ENCODE results near the gene MCC.

The MCC gene

DNA sequence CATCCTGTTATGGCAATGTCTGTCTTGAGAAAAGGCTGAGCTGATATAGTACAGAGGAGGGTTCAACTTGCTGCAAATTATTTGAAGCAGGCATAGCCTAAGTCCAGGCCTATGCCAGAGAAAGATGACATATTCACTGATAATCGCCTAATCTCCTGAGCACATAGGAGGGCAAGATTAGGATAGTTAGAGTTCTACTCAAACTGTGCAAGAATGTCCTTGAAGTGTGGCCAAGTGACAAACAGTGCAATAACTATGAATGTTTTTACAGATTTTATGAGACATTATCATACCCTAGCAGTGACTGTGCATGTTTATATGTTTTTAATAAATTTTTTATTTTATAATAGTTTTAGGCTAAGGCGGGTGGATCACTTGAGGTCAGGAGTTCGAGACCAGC, 149.6 kb downstream of the MCC start:
- Histone ChIP-seq H3K27me3 (ENCODE audit: insufficient read depth, low read length) (no peaks in the 10 kb centered on the region), H2AFZ (ENCODE audit: insufficient read depth, low read length, poor library complexity) (no peak overlapping the region), H3K9ac (ENCODE audit: low read length) (no peak overlapping the region), H4K12ac (ENCODE audit: low read depth, low read length) (no peak overlapping the region), H3K23ac (ENCODE audit: low read length) (no peak overlapping the region), H2BK5ac (ENCODE audit: low read depth, low read length, poor library complexity) (no peak overlapping the region), H3K9me3 (ENCODE audit: insufficient read depth, low read depth, low read length) (no peaks in the 10 kb centered on the region), H2AK5ac (ENCODE audit: low read length) (no peak overlapping the region), H3K4me1 (ENCODE audit: control insufficient read depth in 1 of 2, insufficient read depth in 2 of 2, low read length in 2 of 2) (peaks cover 0 to 4% of the 10 kb centered on the region in 2 experiments), H3K18ac (ENCODE audit: low read length) (no peak overlapping the region), H4K91ac (ENCODE audit: low read depth, low read length) (no peak overlapping the region), H4K8ac (ENCODE audit: low read depth, low read length) (no peak overlapping the region), H3K4ac (ENCODE audit: low read depth, low read length) (no peak overlapping the region), H2BK120ac (ENCODE audit: insufficient read depth, low read length, poor library complexity) (no peak overlapping the region), H3K4me2 (ENCODE audit: low read length) (no peak overlapping the region), H2BK12ac (ENCODE audit: low read length) (no peak overlapping the region), H3K79me1 (ENCODE audit: low read length) (no peaks in the 10 kb centered on the region), H3K79me2 (ENCODE audit: control insufficient read depth, insufficient read depth, low read length, poor library complexity) (no peaks in the 10 kb centered on the region), H3K14ac (ENCODE audit: low read length) (no peak overlapping the region), H3K36me3 (ENCODE audit: control insufficient read depth in 1 of 2, insufficient read depth in 2 of 2, low read length in 2 of 2) (no peaks in the 10 kb centered on the region), H3K4me3 (ENCODE audit: low read depth, low read length) (no peak overlapping the region), H3K27ac (ENCODE audit: low read depth, low read length) (no peak overlapping the region)
- WGBS (ENCODE audit: extremely low coverage, insufficient coverage, insufficient read length): no CpG with 5 or more reads among the region's 3 CpGs
- DNase-seq: no peak

DNA sequence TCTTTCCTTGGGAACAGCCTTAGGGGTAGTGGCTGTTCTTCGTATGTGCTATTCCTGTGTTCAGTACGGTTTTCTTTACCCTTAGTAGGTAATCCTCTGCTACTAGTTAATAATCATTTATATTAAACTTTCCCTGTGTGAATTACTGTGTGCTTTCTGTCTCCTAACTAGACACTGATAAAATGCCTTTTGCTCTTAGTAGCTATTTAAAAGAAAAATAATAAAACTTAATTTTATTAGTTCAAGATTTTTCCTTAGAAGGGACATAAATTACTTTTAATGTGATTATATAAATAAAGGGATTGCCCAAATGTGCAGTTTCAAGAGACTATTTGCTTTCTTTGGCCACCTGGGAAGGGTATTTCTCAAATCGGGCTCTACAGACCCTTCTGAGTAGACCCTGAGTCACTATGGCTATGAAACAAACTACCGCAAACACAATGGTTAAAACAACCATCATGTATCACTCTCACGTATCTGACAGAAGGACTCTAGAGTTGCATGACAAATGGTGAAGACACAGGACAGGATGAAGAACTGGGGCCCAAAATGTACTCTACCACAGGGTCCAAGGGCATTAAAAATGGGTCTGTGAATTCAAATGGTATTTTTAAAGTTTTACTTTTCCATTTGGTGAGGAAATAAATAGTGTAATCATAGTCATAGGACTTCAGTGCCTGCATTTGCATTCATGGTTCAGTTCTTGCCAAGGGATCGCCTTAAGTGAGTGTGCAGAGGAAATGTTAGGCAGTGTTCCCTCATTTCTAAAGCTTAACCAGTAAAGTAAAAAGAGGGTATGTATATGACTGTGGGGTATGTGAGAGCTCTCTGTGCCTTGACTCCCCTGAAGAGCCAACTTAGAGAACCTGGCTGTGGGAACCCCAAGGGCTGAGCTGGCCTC, 150.5 kb downstream of the MCC start:
- Histone ChIP-seq H3K18ac (ENCODE audit: low read length) (no peak overlapping the region), H4K8ac (ENCODE audit: low read depth, low read length) (no peak overlapping the region), H3K4me3 (ENCODE audit: low read depth, low read length) (no peak overlapping the region), H3K23ac (ENCODE audit: low read length) (no peak overlapping the region), H3K4ac (ENCODE audit: low read depth, low read length) (no peak overlapping the region), H3K9ac (ENCODE audit: low read length) (no peak overlapping the region), H2AK5ac (ENCODE audit: low read length) (no peak overlapping the region), H3K79me2 (ENCODE audit: control insufficient read depth, insufficient read depth, low read length, poor library complexity) (no peaks in the 10 kb centered on the region), H2AFZ (ENCODE audit: insufficient read depth, low read length, poor library complexity) (no peak overlapping the region), H4K12ac (ENCODE audit: low read depth, low read length) (no peak overlapping the region), H3K4me2 (ENCODE audit: low read length) (no peak overlapping the region), H3K9me3 (ENCODE audit: insufficient read depth, low read depth, low read length) (no peaks in the 10 kb centered on the region), H3K14ac (ENCODE audit: low read length) (no peak overlapping the region), H3K4me1 (ENCODE audit: control insufficient read depth in 1 of 2, insufficient read depth in 2 of 2, low read length in 2 of 2) (peaks cover 0 to 4% of the 10 kb centered on the region in 2 experiments), H2BK5ac (ENCODE audit: low read depth, low read length, poor library complexity) (no peak overlapping the region), H4K91ac (ENCODE audit: low read depth, low read length) (no peak overlapping the region), H3K27me3 (ENCODE audit: insufficient read depth, low read length) (no peaks in the 10 kb centered on the region), H3K79me1 (ENCODE audit: low read length) (no peaks in the 10 kb centered on the region), H3K27ac (ENCODE audit: low read depth, low read length) (no peak overlapping the region), H3K36me3 (ENCODE audit: control insufficient read depth in 1 of 2, insufficient read depth in 2 of 2, low read length in 2 of 2) (no peaks in the 10 kb centered on the region), H2BK120ac (ENCODE audit: insufficient read depth, low read length, poor library complexity) (no peak overlapping the region), H2BK12ac (ENCODE audit: low read length) (no peak overlapping the region)
- no peak for DNase-seq
- no CpG with 5 or more reads among the region's 6 CpGs for WGBS (ENCODE audit: extremely low coverage, insufficient coverage, insufficient read length)

DNA sequence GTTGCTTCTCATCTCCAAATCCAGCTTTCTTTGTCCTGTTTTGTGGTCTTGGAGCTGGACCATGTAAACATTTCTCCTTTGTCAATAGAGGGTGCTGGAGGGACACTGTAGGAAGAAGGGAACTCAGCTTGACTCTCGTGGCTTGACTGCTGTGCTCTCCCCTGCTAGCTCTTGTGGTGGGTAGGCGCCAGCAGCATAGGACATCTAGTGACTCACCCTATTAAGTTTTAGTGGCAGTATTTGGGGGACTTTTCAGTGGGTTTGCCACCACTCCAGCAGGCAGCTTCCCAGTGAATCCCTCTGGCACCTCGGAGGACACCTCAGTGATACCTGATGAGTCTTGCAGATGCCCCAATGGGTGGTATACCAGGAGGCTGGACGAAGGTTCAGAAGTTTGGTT, 151.3 kb downstream of the MCC start:
- WGBS (ENCODE audit: extremely low coverage, insufficient coverage, insufficient read length): no CpG with 5 or more reads among the region's 4 CpGs
- H4K91ac ChIP-seq (ENCODE audit: low read depth, low read length): no peak overlapping the region
- peak in 1 of 2 donors; percentile 49 for DNase-seq
- no peak overlapping the region for H2BK120ac ChIP-seq (ENCODE audit: insufficient read depth, low read length, poor library complexity)
- H3K79me2 ChIP-seq (ENCODE audit: control insufficient read depth, insufficient read depth, low read length, poor library complexity): no peaks in the 10 kb centered on the region
- no peak overlapping the region for H3K23ac ChIP-seq (ENCODE audit: low read length)
- no peak overlapping the region for H3K4me2 ChIP-seq (ENCODE audit: low read length)
- H3K9ac ChIP-seq (ENCODE audit: low read length): no peak overlapping the region
- H4K8ac ChIP-seq (ENCODE audit: low read depth, low read length): no peak overlapping the region
- no peak overlapping the region for H2BK5ac ChIP-seq (ENCODE audit: low read depth, low read length, poor library complexity)
- no peak overlapping the region for H4K12ac ChIP-seq (ENCODE audit: low read depth, low read length)
- no peak overlapping the region for H2AFZ ChIP-seq (ENCODE audit: insufficient read depth, low read length, poor library complexity)
- no peaks in the 10 kb centered on the region for H3K36me3 ChIP-seq (ENCODE audit: control insufficient read depth in 1 of 2, insufficient read depth in 2 of 2, low read length in 2 of 2)
- no peaks in the 10 kb centered on the region for H3K79me1 ChIP-seq (ENCODE audit: low read length)
- H3K14ac ChIP-seq (ENCODE audit: low read length): no peak overlapping the region
- no peak overlapping the region for H3K4ac ChIP-seq (ENCODE audit: low read depth, low read length)
- no peak overlapping the region for H3K4me3 ChIP-seq (ENCODE audit: low read depth, low read length)
- H2AK5ac ChIP-seq (ENCODE audit: low read length): no peak overlapping the region
- no peak overlapping the region for H3K27ac ChIP-seq (ENCODE audit: low read depth, low read length)
- H3K27me3 ChIP-seq (ENCODE audit: insufficient read depth, low read length): no peaks in the 10 kb centered on the region
- no peaks in the 10 kb centered on the region for H3K9me3 ChIP-seq (ENCODE audit: insufficient read depth, low read depth, low read length)
- no peak overlapping the region for H3K18ac ChIP-seq (ENCODE audit: low read length)
- no peak overlapping the region for H2BK12ac ChIP-seq (ENCODE audit: low read length)
- peaks cover 0 to 1% of the 10 kb centered on the region in 2 experiments for H3K4me1 ChIP-seq (ENCODE audit: control insufficient read depth in 1 of 2, insufficient read depth in 2 of 2, low read length in 2 of 2)

DNA sequence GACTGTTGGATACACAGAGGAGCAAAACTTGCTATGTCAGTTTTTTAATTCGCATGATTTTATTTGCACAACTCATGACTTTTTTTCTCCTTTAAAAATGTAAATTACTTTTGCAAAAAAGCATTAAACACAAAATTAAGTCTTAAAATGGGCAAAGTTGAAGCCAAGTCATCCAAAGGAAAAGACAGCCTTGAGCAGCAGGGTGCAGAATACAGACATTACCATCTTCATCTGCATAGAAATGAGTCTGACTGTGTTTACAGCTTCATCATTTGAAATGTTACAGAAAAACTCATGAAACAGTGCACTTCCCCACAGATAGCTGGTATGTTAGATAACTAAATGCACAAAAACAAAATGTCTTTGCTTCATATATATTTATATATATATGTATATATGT, 154.8 kb downstream of the MCC start:
- Histone ChIP-seq H3K4me3 (ENCODE audit: low read depth, low read length) (no peak overlapping the region), H3K9ac (ENCODE audit: low read length) (no peak overlapping the region), H3K36me3 (ENCODE audit: control insufficient read depth in 1 of 2, insufficient read depth in 2 of 2, low read length in 2 of 2) (no peaks in the 10 kb centered on the region), H2BK5ac (ENCODE audit: low read depth, low read length, poor library complexity) (no peak overlapping the region), H3K27me3 (ENCODE audit: insufficient read depth, low read length) (no peaks in the 10 kb centered on the region), H2AK5ac (ENCODE audit: low read length) (no peak overlapping the region), H3K79me2 (ENCODE audit: control insufficient read depth, insufficient read depth, low read length, poor library complexity) (no peaks in the 10 kb centered on the region), H4K91ac (ENCODE audit: low read depth, low read length) (no peak overlapping the region), H3K4ac (ENCODE audit: low read depth, low read length) (no peak overlapping the region), H3K79me1 (ENCODE audit: low read length) (no peaks in the 10 kb centered on the region), H3K4me2 (ENCODE audit: low read length) (no peak overlapping the region), H2AFZ (ENCODE audit: insufficient read depth, low read length, poor library complexity) (no peak overlapping the region), H2BK12ac (ENCODE audit: low read length) (no peak overlapping the region), H4K8ac (ENCODE audit: low read depth, low read length) (no peak overlapping the region), H3K18ac (ENCODE audit: low read length) (no peak overlapping the region), H4K12ac (ENCODE audit: low read depth, low read length) (no peak overlapping the region), H2BK120ac (ENCODE audit: insufficient read depth, low read length, poor library complexity) (no peak overlapping the region), H3K9me3 (ENCODE audit: insufficient read depth, low read depth, low read length) (no peaks in the 10 kb centered on the region), H3K27ac (ENCODE audit: low read depth, low read length) (no peak overlapping the region), H3K14ac (ENCODE audit: low read length) (no peak overlapping the region), H3K4me1 (ENCODE audit: control insufficient read depth in 1 of 2, insufficient read depth in 2 of 2, low read length in 2 of 2) (no peaks in the 10 kb centered on the region), H3K23ac (ENCODE audit: low read length) (no peak overlapping the region)
- no CpG with 5 or more reads among the region's 1 CpG for WGBS (ENCODE audit: extremely low coverage, insufficient coverage, insufficient read length)
- DNase-seq: no peak
